GM10266 (cell line): ENCODE results near the gene DMAP1.

Experiments
- DNase-seq: peaks from one replicate; pipeline ENCODE4 v3.0.0; 2012; ENCODE audit errors: extremely low spot score
- CTCF ChIP-seq: IDR thresholded peaks from 2 replicates; pipeline ENCODE4 v1.5.1; 2012; ENCODE audit warnings: mild to moderate bottlenecking, low read depth; ENCODE audit not compliant: control insufficient read depth, insufficient read depth; ENCODE audit errors: missing control alignments

The DMAP1 gene

GRCh38 chr1:44262816-44263567 lies 49.7 kb downstream of the DMAP1 start:
- DNase-seq, result no peak
- no peak for TF ChIP-seq CTCF

DNA sequence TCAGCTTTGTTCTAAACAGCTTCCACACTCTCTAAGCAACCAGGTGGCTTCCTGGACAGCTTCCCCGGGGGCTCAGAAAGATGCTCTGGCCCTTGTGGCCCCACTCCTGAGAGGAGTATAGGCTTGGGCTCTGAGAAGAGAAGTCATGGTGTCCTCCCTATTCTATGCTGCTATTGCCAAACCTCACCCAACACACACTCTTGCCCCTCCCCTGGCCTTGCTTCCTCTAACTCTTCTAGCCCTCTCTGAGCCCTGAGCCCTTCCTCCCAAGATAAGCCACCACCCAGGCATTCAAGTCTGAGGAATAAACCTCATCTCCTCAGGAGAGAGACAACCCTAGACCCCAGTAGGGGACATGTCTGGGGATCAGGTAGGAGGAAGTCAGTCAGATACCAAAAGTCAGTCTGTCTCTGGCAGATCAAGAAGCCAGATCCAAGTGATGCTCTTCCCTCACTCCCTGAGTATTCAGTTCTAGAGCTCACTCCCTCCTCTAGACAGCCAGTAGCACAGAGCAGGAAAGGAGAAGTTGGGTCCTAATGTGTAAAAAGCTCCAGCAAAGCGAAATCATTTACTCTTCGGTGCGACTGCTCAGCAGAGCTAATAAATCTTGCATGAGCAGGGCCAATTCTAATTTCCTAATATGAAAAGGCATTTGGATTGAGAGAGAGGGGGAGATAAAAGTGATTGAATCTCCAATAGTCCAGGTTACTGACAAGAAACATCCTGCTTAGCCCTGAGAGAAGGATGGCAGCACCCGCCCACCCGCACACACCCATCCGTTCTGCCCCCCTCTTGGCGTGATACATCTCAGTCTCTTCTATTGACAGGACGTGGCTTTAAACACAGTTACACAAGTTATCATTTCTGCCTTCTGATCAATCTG lies 50.5 kb downstream of the DMAP1 start:
- no peak for DNase-seq
- TF ChIP-seq CTCF, result no peak

DNA sequence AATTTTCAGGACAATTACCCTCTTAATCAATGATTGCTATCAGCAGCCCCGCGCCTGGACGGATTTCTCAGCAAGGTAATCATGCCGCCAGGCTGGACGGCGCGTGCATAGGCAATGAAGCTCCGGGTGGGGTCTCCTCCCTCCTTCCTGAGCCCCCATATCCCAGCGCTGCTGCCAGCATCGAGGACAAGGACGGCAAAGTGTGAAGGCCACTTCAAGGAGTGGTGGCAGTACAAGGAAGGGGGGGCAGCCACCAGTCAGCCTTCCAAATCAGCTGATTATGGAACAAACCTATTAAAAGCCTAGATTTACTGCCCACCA lies 51.1 kb downstream of the DMAP1 start:
- TF ChIP-seq CTCF, result no peak
- no peak for DNase-seq

DNA sequence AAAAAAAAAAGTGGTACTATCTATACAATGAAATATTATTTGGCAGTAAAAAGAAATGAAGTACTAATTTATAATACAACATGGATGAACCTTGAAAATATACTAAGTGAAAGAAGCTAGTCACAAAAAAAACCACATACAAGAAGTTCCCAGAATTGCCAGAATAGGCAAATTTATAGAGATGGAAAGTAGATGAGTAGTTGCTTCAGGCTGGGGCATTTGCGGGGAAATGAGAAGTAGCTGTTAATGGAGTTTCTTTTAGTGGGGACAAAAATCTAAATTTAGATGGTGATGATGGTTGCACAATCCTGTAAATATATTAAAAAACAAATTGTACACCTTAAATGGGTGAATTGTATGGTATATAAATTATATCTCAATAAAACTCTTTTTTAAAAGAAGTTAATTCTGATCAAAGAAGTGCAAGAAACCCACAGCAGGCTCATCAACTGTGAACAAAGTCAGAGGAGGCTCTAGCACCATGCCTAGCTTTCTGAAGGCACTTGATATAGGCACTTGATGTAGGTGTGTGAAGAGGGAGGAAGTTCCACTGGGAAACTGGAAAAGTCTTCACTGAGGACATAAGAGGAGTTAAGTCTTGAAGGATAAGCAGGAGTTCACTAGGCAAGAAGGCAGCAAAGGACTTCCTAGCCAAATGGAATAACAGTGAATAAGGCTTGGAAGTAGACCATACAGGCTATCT lies 52.5 kb downstream of the DMAP1 start:
- DNase-seq, result no peak

DNA sequence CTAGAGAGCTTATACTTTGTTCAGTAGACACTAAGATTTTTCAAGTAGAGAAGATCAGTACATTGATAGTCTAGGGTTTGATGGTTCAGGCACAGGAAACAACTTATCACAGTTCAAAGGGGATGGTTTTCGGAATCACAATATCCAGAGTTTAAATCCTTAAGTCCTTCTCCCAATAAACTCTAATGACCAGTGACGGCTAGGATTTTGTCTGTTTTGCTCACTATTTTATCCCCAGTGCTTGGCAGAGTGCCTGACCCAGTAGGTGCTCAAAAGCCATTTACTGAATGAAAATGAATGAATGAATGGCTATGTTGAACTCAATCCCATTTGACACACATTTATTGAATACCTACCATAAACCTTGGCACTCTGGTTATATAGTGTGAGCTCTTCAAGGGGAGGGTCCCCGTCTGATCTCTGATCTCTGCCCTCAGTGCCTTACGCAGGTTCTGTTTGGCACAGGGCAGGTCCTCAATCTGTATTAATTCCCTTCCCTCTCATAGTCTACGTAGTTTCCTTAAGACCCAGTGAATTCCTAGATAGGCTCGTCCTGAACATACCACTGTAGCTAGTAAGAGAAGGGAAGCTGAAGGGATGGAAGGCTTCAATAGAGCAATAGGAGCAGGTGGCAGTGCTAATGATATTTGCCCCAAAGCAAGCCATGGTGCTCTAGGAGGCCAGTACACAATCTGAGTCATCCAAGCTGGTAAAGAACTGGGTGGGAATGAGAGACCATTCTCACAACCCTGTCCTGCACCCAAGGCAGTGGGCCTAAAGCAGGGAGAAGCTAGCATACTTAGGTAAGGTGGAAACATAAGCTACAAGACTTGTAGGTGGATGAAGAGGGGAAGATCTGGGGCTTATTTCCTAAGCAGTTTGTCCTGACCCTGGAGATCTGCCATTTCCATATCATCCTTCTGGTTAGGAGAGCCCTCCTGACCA lies 53.4 kb downstream of the DMAP1 start:
- DNase-seq, result no peak
- TF ChIP-seq CTCF, result no peak

More for the DNA sequence above, 52.5 kb downstream of the DMAP1 start:
- no peak for TF ChIP-seq CTCF

DNA sequence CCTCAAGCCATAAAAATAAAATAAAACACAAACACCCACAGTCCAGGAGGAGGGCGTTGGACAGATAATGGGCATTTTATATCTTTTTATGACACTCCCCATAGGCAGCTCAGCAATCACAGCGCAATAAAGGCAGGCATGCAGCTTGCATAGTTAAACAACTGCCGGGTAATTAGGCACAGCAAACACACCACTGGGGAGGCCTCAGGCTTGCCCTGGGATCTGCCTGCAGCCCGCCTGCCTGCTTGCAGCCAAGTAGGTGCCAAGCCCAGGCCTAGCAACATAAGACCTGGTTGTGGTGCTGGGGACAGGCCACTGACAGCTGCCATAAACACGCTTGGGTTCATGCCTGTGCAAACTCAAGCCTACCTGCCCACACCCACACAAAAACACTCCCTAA lies 54.2 kb downstream of the DMAP1 start:
- TF ChIP-seq CTCF, result no peak
- DNase-seq, result no peak
